Liver (tissue), 3 donors: ENCODE results near the gene ZSCAN22.
A peak's percentile ranks its signal among the peaks of the same experiment; 100 is the strongest.

Experiments
- ATF3 ChIP-seq: IDR thresholded peaks from 2 replicates; pipeline ENCODE4 v1.6.1; 2016; ENCODE audit warnings: antibody characterized with exemption
- CTCF ChIP-seq: fragments of 150-350 bp; IDR thresholded peaks from 2 replicates; pipeline ENCODE4 v1.5.1; 2017; ENCODE audit warnings: improper control_type of control experiment, low read depth, low read length; ENCODE audit not compliant: missing input control
- MAX ChIP-seq: IDR thresholded peaks from 2 replicates; pipeline ENCODE4 v1.6.1; 2016; ENCODE audit warnings: antibody characterized with exemption
- RXRA ChIP-seq, 2 donors: IDR thresholded peaks; 2 replicates each; pipeline ENCODE4 v1.6.1; 2017 to 2018; ENCODE audit warnings: antibody characterized with exemption in 2 of 2, mild to moderate bottlenecking in 1 of 2
- donor health status: healthy.
- donor health status: healthy.

DNA sequence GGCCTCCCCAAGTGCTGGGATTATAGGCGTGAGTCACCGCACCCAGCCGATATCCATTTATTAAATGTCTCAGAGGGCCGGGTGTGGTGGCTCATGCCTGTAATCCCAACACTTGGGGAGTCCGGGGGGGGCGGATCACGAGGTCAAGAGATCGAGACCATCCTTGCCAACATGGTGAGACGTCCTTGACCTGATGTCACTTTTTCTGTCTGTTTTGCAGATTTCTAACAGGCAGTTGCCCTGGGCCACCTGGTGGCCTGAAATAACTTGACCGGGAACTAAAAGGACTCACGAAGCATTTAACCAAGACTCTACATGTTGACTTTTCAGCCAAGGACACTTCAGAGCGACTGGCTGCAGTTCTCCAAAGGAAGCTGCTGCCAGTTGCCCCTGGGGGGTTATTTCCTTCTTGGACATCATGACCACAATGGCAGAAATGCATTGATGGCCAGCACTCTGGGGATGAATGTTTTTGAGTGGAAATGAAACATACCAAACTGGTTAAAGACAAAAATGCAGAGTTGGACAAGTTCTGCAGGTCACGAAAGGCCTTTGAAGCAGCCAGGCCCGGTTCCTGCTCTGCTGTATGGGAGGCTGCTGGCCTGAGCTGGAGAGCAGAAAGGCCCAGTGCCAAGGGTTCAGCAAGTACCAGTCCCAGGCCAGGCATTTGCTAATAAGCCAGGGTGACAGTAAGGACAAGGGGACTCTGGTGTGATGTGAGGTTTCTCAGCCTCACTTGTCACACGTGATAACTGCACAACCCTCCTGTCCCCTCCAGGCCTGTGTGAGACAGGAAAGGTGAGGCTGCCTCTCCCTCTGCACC, 45.7 kb downstream of the ZSCAN22 start:
- TF ChIP-seq RXRA (IDR thresholded peaks at IDR 0.05) (peak; percentile 39 to 55), MAX (no peak), ATF3 (no peak), CTCF (peak; percentile 40)
